Endothelial cell of umbilical vein (primary cell): Measurements from ENCODE around the gene FOXP4. TPM values are rescaled to one million over a fixed set of nuclear protein-coding genes. Genes with fewer than 3 reads are reported as not detected.

Source experiments
- BruUV-seq: library from RNA; stranded (reverse); fragments of 400-500 nt; replicated peaks from 2 replicates; lab custom pipeline; 2021; lab: Mats Ljungman, UMichigan
- CTCF ChIA-PET: fragments of 300-600, 350-600 bp; sonication (Branson Sonifier 250); formaldehyde crosslinking; loops from one replicate; lab custom pipeline; 2021; ENCODE audit warnings: antibody characterized with exemption, inconsistent platforms; lab: Charles Lee
- POLR2A ChIA-PET: fragments of 300-600, 350-600 bp; sonication (Branson Sonifier 250); formaldehyde crosslinking; loops from one replicate; lab custom pipeline; 2021; ENCODE audit warnings: antibody characterized with exemption, inconsistent platforms; lab: Charles Lee
- DNase-seq: peaks from one replicate; pipeline ENCODE4 v3.0.0-alpha.2; 2011; ENCODE audit warnings: low read depth, low spot score
- FAIRE-seq: peaks from 2 replicates; lab custom pipeline; 2011; peaks lifted over from hg19 to GRCh38; lab: Jason Lieb, UNC
- H2AFZ ChIP-seq: 2 replicates; pipeline ENCODE4 v1.6.0; 2012; ENCODE audit warnings: low read depth, low read length, control low read depth, inconsistent platforms
- H3K27ac ChIP-seq: 2 replicates; pipeline ENCODE4 v1.5.1; 2011; ENCODE audit warnings: low read depth, mild to moderate bottlenecking, control low read depth, low read length, moderate library complexity; ENCODE audit not compliant: insufficient read depth
- H3K27me3 ChIP-seq, 2 experiments: 2 replicates each; pipeline versions ENCODE4 v1.6.0 to v1.6.1; 2011; ENCODE audit warnings: low read length in 2 of 2, mixed read lengths in 1 of 2; ENCODE audit not compliant: control insufficient read depth in 2 of 2, insufficient read depth in 2 of 2
- H3K36me3 ChIP-seq, 2 experiments: 2 replicates in 1 of 2; 3 replicates in 1 of 2; pipeline ENCODE4 v1.5.1; 2011; ENCODE audit warnings: low read length in 2 of 2, mild to moderate bottlenecking in 1 of 2, moderate library complexity in 1 of 2; ENCODE audit not compliant: control insufficient read depth in 2 of 2, insufficient read depth in 2 of 2; ENCODE audit errors: extremely low read depth in 1 of 2
- H3K4me1 ChIP-seq: 3 replicates; pipeline ENCODE4 v1.5.1; 2011; ENCODE audit warnings: mild to moderate bottlenecking, low read length; ENCODE audit not compliant: control insufficient read depth, insufficient read depth; ENCODE audit errors: extremely low read depth
- H3K4me2 ChIP-seq: 2 replicates; pipeline ENCODE4 v1.6.1; 2011; ENCODE audit warnings: low read length, control low read depth, mixed read lengths; ENCODE audit not compliant: insufficient read depth
- H3K4me3 ChIP-seq, 3 experiments: fragments of 200-600 bp in 1 of 3; sonication (generic), shearing (Covaris generic) in 1 of 3; replicated peaks in 1 of 3; 2 replicates each; pipeline ENCODE4 v1.5.1; 2011 to 2016; ENCODE audit warnings: control low read depth in 3 of 3, low read length in 3 of 3, mild to moderate bottlenecking in 2 of 3, inconsistent platforms in 1 of 3, low read depth in 1 of 3, moderate library complexity in 1 of 3; ENCODE audit not compliant: insufficient read depth in 1 of 3
- H3K79me2 ChIP-seq: 2 replicates; pipeline ENCODE4 v1.6.0; 2012; ENCODE audit warnings: low read length, inconsistent platforms; ENCODE audit not compliant: control insufficient read depth, insufficient read depth
- H3K9ac ChIP-seq: replicated peaks from 2 replicates; pipeline ENCODE3; 2011; ENCODE audit warnings: low read length, control low read depth; ENCODE audit not compliant: insufficient read depth; ENCODE audit errors: extremely low read depth
- H3K9me1 ChIP-seq: replicated peaks from 3 replicates; pipeline ENCODE4 v1.6.0; 2011; ENCODE audit warnings: mild to moderate bottlenecking, low read length; ENCODE audit not compliant: control insufficient read depth, insufficient read depth; ENCODE audit errors: extremely low read depth
- H3K9me3 ChIP-seq: replicated peaks from 2 replicates; pipeline ENCODE4 v1.5.1; 2012; ENCODE audit warnings: low read length, inconsistent platforms; ENCODE audit not compliant: control insufficient read depth, insufficient read depth
- H4K20me1 ChIP-seq: replicated peaks from 2 replicates; pipeline ENCODE3; 2011; ENCODE audit warnings: mild to moderate bottlenecking, low read length; ENCODE audit not compliant: control insufficient read depth, insufficient read depth; ENCODE audit errors: extremely low read depth
- EZH2 ChIP-seq: IDR thresholded peaks from 2 replicates; pipeline ENCODE4 v1.6.1; 2012; ENCODE audit warnings: borderline replicate concordance, low read depth, mild to moderate bottlenecking, moderate library complexity, low read length, inconsistent platforms; ENCODE audit not compliant: severe bottlenecking
- FOS ChIP-seq: IDR thresholded peaks from 2 replicates; pipeline ENCODE4 v1.6.1; 2011; ENCODE audit warnings: mild to moderate bottlenecking, low read length, moderate library complexity, borderline replicate concordance; ENCODE audit not compliant: insufficient read depth
- GATA2 ChIP-seq: IDR thresholded peaks from 2 replicates; pipeline ENCODE4 v1.7.0; 2011; ENCODE audit warnings: low read depth, mild to moderate bottlenecking, moderate library complexity, mixed read lengths, low read length; ENCODE audit not compliant: insufficient read length, insufficient read depth
- JUN ChIP-seq: IDR thresholded peaks from 2 replicates; pipeline ENCODE4 v1.6.1; 2011; ENCODE audit warnings: borderline replicate concordance, low read depth; ENCODE audit not compliant: insufficient read length, insufficient read depth
- MYC ChIP-seq: IDR thresholded peaks from one replicate; pipeline ENCODE4 v1.6.1; 2011; ENCODE audit warnings: mild to moderate bottlenecking, low read depth, low read length
- POLR2A ChIP-seq: IDR thresholded peaks from 2 replicates; pipeline ENCODE4 v1.6.1; 2012; ENCODE audit warnings: low read depth, mild to moderate bottlenecking, control low read depth, low read length
- POLR2AphosphoS5 ChIP-seq: IDR thresholded peaks from 2 replicates; pipeline ENCODE4 v1.6.1; 2012; ENCODE audit warnings: low read depth, mild to moderate bottlenecking, control low read depth, low read length, moderate library complexity; ENCODE audit not compliant: insufficient read depth
- dilution Hi-C: fragments of 300-500 bp; cut with MboI; formaldehyde crosslinking; loops from one replicate; pipeline ENCODE4 v1.15.0; 2019; ENCODE audit warnings: low sequenced_read_pairs; ENCODE audit not compliant: extremely low pct_ligation_motif_present
- intact Hi-C: fragments of 100-400 bp; cut with micrococcal nuclease; formaldehyde crosslinking; loops from one replicate; pipeline ENCODE4 v1.10.0; 2022
- polyA plus RNA-seq, 4 experiments: library from polyadenylated mRNA; depleted of rRNA in 3 of 4; stranded (reverse) in 3 of 4; unstranded in 1 of 4; fragments of >200 nt; gene quantifications; 2 replicates each; pipeline versions ENCODE4 v1.2.1 to v1.2.3, GENCODE V29; 2011 to 2012; ENCODE audit warnings: missing spikeins in 1 of 4
- total RNA-seq: library from RNA; stranded (reverse); gene quantifications from 2 replicates; pipeline ENCODE4 v1.2.3, GENCODE V29; 2021
- TF ChIP-seq, protein P1 (sequence below): IDR thresholded peaks from 2 replicates; pipeline ENCODE4 v1.6.1; 2011; ENCODE audit not compliant: insufficient read depth, insufficient read length
- TF ChIP-seq, protein P2 (sequence below), 2 donors: IDR thresholded peaks; 1 replicate in 1 of 2; 2 replicates in 1 of 2; pipeline ENCODE4 v1.5.1; 2011; ENCODE audit warnings: low read length in 2 of 2, mild to moderate bottlenecking in 2 of 2, moderate library complexity in 2 of 2, control low read depth in 1 of 2, inconsistent platforms in 1 of 2, low read depth in 1 of 2; ENCODE audit not compliant: insufficient read depth in 1 of 2; ENCODE audit errors: extremely low read depth in 1 of 2

The FOXP4 gene
- total and polyA plus RNA-seq, 2 donors (not counting 3 experiments of a cell fraction or from before 2014, with no cell fraction given) = 5.6 to 23.9 TPM

DNA sequence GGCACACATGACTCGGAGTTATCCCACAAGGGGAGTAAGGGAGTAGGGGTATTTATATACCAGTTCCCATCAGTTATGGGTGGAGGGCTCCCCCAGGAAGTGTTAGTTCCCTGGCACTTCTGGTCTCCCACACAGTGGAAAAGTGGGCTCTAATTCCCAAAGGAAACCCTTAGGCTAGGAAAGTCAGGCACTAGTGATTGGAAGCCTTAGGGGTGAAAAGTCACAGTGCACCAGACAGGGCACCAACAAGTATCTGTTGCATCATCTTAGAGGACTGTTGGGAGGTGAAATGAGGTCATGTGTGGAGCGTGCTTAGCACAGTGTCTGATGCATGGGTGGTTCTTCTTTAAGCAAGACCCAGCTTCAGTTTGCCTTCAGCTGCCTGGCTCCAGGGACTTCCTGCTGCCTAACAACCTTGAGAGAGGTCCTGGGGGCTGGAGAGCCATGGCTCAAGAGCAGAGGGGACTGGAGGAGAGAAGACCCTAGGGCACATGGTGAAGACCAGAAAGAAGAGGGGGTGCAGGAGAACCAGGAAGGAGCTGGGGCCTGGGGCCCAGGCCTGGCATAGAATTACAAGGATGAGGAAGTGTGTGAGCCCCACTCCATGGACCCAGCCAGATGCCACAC lies 7.5 kb upstream of the FOXP4 start:
- Histone ChIP-seq H3K36me3 (no peaks in the 10 kb centered on the region), H3K9me3 (no peaks in the 10 kb centered on the region), H3K4me2 (no peak overlapping the region), H3K9ac (no peak overlapping the region), H3K27me3 (no peaks in the 10 kb centered on the region), H3K27ac (no peak overlapping the region), H3K9me1 (no peaks in the 10 kb centered on the region), H3K79me2 (no peaks in the 10 kb centered on the region), H3K4me1 (no peaks in the 10 kb centered on the region), H4K20me1 (no peaks in the 10 kb centered on the region), H2AFZ (no peak overlapping the region), H3K4me3 (no peak overlapping the region)
- TF ChIP-seq JUN (no peak), GATA2 (no peak), POLR2AphosphoS5 (no peak)
- TF ChIP-seq, protein P1, sequence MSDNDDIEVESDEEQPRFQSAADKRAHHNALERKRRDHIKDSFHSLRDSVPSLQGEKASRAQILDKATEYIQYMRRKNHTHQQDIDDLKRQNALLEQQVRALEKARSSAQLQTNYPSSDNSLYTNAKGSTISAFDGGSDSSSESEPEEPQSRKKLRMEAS = no peak
- ChIA-PET CTCF (no interaction called here), POLR2A (no interaction called here)
- DNase-seq = no peak
- intact Hi-C loops (no loop called here), dilution Hi-C loops (no loop called here)
- FAIRE-seq = no peak
- no TSS peak for BruUV-seq

DNA sequence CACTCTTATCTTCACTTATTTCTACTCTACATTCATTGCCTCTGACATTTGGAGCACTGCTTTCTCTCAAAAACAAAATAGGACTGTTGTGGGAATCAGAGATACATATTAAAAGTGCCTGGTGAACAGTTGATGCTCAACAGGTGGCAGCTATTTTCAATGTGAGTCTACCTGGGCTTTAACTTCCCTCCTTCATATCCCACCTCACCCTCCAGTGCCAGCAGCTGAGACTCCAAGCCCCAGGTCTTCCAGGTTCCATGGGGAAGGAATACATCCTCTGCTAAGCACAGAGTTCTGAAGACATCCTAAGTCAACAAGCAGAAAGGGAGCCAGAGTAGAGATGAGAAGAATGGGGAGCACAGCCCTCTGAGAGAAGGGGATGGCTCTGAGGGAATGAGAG lies 7.0 kb upstream of the FOXP4 start:
- H3K27ac ChIP-seq = no peak overlapping the region
- ChIA-PET POLR2A (no interaction called here), CTCF (interaction anchor here (0.9 to 1.4 kb wide), 2 partner anchors 63 to 114 kb away, joined by 3 to 4 read pairs; no protein-coding TSS in a partner anchor)
- H3K9me3 ChIP-seq = no peaks in the 10 kb centered on the region
- intact Hi-C loops (no loop called here), dilution Hi-C loops (no loop called here)
- FAIRE-seq = no peak
- H3K4me1 ChIP-seq = no peaks in the 10 kb centered on the region
- no peak for DNase-seq
- H3K9me1 ChIP-seq = no peaks in the 10 kb centered on the region
- H3K4me2 ChIP-seq = no peak overlapping the region
- H3K79me2 ChIP-seq = no peaks in the 10 kb centered on the region
- H3K27me3 ChIP-seq = no peaks in the 10 kb centered on the region
- H3K4me3 ChIP-seq = no peak overlapping the region
- H2AFZ ChIP-seq = no peak overlapping the region
- H4K20me1 ChIP-seq = no peaks in the 10 kb centered on the region
- H3K9ac ChIP-seq = no peak overlapping the region
- TF ChIP-seq, protein P1 = no peak
- no peak for TF ChIP-seq POLR2A
- TF ChIP-seq JUN = no peak
- TF ChIP-seq EZH2 = no peak
- TF ChIP-seq FOS = no peak
- TF ChIP-seq, protein P2, sequence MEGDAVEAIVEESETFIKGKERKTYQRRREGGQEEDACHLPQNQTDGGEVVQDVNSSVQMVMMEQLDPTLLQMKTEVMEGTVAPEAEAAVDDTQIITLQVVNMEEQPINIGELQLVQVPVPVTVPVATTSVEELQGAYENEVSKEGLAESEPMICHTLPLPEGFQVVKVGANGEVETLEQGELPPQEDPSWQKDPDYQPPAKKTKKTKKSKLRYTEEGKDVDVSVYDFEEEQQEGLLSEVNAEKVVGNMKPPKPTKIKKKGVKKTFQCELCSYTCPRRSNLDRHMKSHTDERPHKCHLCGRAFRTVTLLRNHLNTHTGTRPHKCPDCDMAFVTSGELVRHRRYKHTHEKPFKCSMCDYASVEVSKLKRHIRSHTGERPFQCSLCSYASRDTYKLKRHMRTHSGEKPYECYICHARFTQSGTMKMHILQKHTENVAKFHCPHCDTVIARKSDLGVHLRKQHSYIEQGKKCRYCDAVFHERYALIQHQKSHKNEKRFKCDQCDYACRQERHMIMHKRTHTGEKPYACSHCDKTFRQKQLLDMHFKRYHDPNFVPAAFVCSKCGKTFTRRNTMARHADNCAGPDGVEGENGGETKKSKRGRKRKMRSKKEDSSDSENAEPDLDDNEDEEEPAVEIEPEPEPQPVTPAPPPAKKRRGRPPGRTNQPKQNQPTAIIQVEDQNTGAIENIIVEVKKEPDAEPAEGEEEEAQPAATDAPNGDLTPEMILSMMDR (IDR thresholded peaks at IDR 0.05; ENCODE audit: extremely low read depth in 1 of 2, insufficient read depth in 1 of 2, low read depth in 1 of 2, low read length in 2 of 2) = no peak
- TF ChIP-seq GATA2 = no peak
- TF ChIP-seq POLR2AphosphoS5 = no peak
- no peak for TF ChIP-seq MYC
- no peaks in the 10 kb centered on the region for H3K36me3 ChIP-seq
- no TSS peak for BruUV-seq
